Subcutaneous adipose tissue (tissue), 4 donors: ENCODE results near the gene PCDHGB5. TPM values are rescaled to one million over a fixed set of nuclear protein-coding genes. Genes with fewer than 3 reads are reported as not detected.

Experiments
- total RNA-seq, 4 donors: library from RNA; depleted of rRNA; stranded (reverse); fragments of >200 nt; gene quantifications; one replicate each; pipeline ENCODE4 v1.1.0, GENCODE V29; 2016
- TF ChIP-seq, protein P1 (sequence below): fragments of 450-650 bp; IDR thresholded peaks from one replicate; pipeline ENCODE4 v1.5.1; 2016; ENCODE audit warnings: low read depth, mild to moderate bottlenecking, control low read depth, antibody characterized with exemption, moderate library complexity

PCDHGB5 gene
- total RNA-seq, 4 donors from 2014 or later = 5.3 to 7.0 (median 6.7) TPM

DNA sequence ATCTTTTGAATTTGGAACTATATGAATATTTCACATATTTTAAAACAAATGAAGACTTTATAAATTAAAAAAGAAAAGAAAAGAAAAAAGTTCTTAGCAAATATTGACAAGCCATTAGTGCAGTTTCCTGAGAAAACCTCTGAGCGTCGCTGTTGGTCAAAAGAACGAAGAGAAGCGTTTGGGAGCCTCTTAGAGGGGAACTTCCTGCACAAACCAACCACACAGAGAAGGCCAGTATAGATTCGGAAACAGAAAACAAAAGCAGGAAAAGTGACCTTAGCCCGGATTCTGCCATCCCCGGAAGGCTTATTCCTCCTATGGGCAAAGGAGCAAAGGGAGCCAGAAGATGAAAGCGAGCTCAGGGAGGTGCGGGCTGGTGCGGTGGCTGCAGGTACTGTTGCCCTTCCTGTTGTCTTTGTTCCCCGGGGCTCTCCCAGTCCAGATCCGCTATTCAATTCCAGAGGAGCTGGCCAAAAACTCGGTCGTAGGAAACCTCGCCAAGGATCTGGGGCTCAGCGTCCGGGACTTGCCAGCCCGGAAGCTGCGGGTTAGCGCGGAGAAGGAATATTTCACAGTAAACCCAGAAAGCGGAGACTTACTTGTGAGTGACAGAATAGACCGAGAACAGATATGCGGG, 37.8 kb upstream of the PCDHGB5 start, which contains the start of gene PCDHGB2:
Gene PCDHGB2 (plus strand): TSS at position 205 of the 637 bp plus-strand sequence. CDS start 142 bp downstream, at position 347.
- TF ChIP-seq, protein P1, sequence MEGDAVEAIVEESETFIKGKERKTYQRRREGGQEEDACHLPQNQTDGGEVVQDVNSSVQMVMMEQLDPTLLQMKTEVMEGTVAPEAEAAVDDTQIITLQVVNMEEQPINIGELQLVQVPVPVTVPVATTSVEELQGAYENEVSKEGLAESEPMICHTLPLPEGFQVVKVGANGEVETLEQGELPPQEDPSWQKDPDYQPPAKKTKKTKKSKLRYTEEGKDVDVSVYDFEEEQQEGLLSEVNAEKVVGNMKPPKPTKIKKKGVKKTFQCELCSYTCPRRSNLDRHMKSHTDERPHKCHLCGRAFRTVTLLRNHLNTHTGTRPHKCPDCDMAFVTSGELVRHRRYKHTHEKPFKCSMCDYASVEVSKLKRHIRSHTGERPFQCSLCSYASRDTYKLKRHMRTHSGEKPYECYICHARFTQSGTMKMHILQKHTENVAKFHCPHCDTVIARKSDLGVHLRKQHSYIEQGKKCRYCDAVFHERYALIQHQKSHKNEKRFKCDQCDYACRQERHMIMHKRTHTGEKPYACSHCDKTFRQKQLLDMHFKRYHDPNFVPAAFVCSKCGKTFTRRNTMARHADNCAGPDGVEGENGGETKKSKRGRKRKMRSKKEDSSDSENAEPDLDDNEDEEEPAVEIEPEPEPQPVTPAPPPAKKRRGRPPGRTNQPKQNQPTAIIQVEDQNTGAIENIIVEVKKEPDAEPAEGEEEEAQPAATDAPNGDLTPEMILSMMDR = no peak

DNA sequence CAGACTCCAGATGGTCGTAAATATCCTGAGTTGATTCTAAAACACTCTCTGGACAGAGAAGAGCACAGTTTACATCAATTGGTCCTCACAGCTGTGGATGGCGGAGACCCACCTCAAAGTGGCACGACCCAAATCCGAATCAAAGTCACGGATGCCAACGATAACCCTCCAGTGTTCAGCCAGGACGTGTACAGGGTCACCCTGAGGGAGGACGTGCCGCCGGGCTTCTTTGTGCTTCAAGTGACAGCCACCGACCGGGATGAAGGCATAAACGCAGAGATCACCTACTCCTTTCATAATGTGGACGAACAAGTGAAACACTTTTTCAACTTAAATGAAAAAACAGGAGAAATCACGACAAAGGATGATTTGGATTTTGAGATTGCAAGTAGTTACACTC, 37.1 kb upstream of the PCDHGB5 start:
- TF ChIP-seq, protein P1 = no peak

DNA sequence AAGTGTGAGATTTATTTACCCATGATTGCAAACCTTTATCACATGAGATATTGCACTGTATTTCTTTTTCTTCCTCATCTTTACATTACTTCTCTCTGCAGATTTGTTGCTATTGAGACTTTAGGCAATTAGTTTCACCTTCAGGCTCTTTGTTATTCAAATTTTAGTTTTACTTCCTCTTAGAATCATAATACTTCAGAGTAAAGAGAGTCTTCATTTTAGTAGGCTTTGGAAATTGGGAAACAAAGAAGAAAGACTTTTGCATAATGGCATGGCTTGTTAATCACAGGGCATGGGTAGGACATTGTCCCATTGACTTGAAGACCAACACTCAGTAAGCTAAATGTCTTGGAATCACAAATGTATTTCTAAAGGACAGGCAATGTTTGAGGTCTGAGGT, 35.0 kb upstream of the PCDHGB5 start:
- TF ChIP-seq, protein P1 = no peak

DNA sequence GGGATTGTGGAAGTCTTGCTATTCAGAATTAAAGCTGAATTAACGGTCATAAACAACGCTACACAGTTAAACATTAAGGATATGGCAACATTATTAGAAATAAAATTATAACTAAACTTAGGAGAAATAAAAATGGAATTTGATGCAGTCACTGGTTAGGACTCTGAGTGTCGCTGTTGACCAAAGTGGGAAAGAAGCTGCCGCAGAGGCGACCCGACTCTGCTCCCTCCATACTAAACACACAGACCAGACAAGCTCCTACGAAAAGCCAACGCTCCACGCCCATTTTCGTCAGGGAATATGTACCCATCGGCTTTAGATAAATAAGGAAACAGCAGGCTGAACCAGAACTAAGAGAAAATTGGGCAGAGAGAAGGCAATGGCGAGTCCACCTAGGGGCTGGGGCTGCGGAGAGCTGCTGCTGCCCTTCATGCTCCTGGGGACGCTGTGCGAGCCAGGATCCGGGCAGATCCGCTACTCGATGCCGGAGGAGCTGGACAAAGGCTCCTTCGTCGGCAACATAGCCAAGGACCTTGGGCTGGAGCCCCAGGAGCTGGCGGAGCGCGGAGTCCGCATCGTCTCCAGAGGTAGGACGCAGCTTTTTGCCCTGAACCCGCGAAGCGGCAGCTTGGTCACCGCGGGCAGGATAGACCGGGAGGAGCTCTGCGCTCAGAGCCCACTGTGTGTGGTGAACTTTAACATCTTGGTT, 33.6 kb upstream of the PCDHGB5 start, which contains the start of gene PCDHGA5:
Gene PCDHGA5 (plus strand): TSS at position 211 of the 709 bp plus-strand sequence. CDS start 169 bp downstream, at position 380.
- TF ChIP-seq, protein P1 = no peak

DNA sequence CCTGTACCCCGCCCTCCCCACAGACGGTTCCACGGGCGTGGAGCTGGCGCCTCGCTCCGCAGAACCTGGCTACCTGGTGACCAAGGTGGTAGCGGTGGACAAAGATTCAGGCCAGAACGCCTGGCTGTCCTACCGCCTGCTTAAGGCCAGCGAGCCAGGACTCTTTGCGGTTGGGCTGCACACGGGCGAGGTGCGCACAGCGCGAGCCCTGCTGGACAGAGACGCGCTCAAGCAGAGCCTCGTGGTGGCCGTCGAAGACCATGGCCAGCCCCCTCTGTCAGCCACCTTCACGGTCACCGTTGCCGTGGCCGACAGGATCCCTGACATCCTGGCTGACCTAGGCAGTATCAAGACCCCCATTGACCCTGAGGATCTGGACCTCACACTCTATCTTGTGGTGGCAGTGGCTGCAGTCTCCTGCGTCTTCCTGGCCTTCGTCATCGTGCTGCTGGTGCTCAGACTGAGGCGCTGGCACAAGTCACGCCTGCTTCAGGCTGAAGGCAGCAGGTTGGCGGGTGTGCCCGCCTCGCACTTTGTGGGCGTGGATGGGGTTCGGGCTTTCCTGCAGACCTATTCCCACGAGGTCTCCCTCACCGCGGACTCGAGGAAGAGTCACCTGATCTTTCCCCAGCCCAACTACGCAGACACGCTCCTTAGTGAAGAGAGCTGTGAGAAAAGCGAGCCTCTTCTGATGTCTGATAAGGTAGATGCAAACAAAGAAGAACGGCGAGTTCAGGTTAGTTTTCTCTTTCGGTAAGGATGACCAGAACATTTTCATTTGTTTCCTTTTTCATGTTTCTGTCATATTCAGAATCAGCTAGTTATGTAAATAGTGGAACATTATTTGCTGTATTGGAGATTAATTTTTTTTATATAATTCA, 31.5 kb upstream of the PCDHGB5 start:
- TF ChIP-seq, protein P1 = no peak

DNA sequence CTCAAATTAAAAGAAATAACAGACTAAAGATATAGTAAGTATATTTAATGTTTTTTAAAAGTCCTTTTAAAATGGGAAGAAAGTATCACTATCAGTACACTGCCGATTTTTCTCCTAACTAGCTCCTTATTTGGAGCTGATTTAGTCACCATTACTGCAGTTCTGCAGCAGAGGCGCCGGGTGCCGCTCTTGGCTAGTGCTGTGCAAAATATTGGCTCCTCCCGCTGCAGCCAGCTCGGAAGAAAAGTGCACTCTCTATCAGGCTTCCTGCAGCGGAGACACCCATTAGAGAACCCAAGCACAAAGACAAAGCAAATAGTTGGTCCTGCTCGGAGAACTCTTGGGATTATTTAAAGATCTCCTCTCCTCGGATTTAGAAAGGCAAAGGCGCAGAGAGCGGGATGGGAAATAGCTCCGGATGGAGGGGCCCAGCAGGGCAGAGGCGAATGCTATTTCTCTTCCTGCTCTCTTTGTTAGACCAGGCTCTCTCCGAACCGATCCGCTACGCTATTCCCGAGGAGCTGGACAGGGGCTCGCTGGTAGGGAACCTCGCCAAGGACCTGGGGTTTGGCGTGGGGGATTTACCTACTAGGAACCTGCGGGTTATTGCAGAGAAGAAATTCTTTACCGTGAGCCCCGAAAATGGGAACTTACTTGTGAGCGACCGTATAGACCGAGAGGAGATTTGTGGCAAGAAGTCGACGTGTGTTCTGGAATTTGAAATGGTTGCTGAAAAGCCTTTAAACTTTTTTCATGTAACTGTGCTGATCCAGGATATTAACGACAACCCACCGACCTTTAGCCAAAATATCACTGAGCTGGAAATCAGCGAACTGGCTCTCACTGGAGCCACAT, 27.5 kb upstream of the PCDHGB5 start, which contains the start of gene PCDHGB3:
Gene PCDHGB3 (plus strand): TSS at position 249 of the 855 bp plus-strand sequence. CDS start 153 bp downstream, at position 402.
- TF ChIP-seq, protein P1 = no peak
